Osteocyte (in vitro differentiated cells): ENCODE data around the gene IL18RAP. TPM values are rescaled to one million over a fixed set of nuclear protein-coding genes. Genes with fewer than 3 reads are reported as not detected.

Experiments
- DNase-seq: peaks from one replicate; pipeline ENCODE4 v3.0.0; 2021; ENCODE audit warnings: mixed read lengths; ENCODE audit not compliant: unreplicated experiment; ENCODE audit errors: extremely low spot score
- H3K27ac Mint-ChIP-seq: one replicate; pipeline ENCODE4 v1.8.0; 2021; ENCODE audit warnings: mild to moderate bottlenecking, mixed read lengths; ENCODE audit not compliant: unreplicated experiment
- H3K27me3 Mint-ChIP-seq: one replicate; pipeline ENCODE4 v1.8.0; 2021; ENCODE audit warnings: mixed read lengths; ENCODE audit not compliant: unreplicated experiment
- H3K36me3 Mint-ChIP-seq: one replicate; pipeline ENCODE4 v1.8.0; 2021; ENCODE audit warnings: mixed read lengths; ENCODE audit not compliant: unreplicated experiment
- H3K4me1 Mint-ChIP-seq: one replicate; pipeline ENCODE4 v1.8.0; 2021; ENCODE audit warnings: mixed read lengths; ENCODE audit not compliant: unreplicated experiment
- H3K4me3 Mint-ChIP-seq: one replicate; pipeline ENCODE4 v1.8.0; 2021; ENCODE audit warnings: mild to moderate bottlenecking, moderate library complexity, mixed read lengths; ENCODE audit not compliant: unreplicated experiment
- H3K9me3 Mint-ChIP-seq: one replicate; pipeline ENCODE4 v1.8.0; 2021; ENCODE audit warnings: mixed read lengths; ENCODE audit not compliant: unreplicated experiment
- CTCF ChIP-seq: fragments of 200-600 bp; sonication (generic); IDR thresholded peaks from 2 replicates; pipeline ENCODE4 v1.5.0; 2021; ENCODE audit warnings: antibody characterized with exemption, mild to moderate bottlenecking, moderate library complexity
- total RNA-seq: library from RNA; stranded (reverse); gene quantifications from 2 replicates; pipeline ENCODE4 v1.2.1, GENCODE V29; 2021

The IL18RAP gene
- total RNA-seq, 1 donor from 2014 or later = not detected

DNA sequence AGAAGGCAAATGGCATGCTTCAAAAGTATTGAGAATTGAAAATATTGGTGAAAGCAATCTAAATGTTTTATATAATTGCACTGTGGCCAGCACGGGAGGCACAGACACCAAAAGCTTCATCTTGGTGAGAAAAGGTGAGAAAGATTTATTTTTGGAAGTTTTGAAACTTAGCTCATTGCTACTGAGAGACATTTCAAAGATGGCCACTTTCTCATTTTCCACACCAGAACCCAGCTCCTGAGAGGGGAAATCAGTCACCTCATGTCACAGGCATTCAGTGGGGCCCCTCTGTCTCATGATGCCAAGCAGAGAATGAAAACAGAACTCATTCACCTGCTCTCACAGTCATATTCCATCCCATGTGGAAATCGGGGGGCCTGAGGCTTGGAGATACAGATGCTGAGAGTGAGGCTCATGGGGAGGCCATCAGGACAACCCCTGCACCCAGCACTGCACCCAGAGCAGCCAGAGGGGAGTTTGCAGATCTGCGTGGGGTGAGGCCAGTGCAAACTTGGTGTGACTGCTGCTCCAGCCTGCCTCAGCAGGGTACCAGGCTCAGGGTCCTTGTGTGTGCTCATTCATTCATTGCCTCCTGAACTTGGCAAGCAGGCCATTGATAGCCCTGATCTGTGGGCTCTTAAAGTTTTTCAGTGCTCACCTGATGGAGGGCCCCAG, 36.0 kb upstream of the IL18RAP start:
- H3K9me3 Mint-ChIP-seq = peaks cover 20% of the 10 kb centered on the region
- no peak overlapping the region for H3K27ac Mint-ChIP-seq
- H3K4me1 Mint-ChIP-seq = no peaks in the 10 kb centered on the region
- TF ChIP-seq CTCF = no peak
- H3K36me3 Mint-ChIP-seq = no peaks in the 10 kb centered on the region
- no peak overlapping the region for H3K4me3 Mint-ChIP-seq
- DNase-seq = no peak
- peaks cover 12% of the 10 kb centered on the region for H3K27me3 Mint-ChIP-seq

- peaks cover 16% of the 10 kb centered on the region for H3K27me3 Mint-ChIP-seq
- no peak for DNase-seq
- H3K4me3 Mint-ChIP-seq = no peak overlapping the region
- no peaks in the 10 kb centered on the region for H3K36me3 Mint-ChIP-seq
- no peak overlapping the region for H3K27ac Mint-ChIP-seq
- TF ChIP-seq CTCF = no peak
- H3K9me3 Mint-ChIP-seq = peaks cover 17% of the 10 kb centered on the region
- H3K4me1 Mint-ChIP-seq = no peaks in the 10 kb centered on the region
Observed at GRCh38 chr2:102387763-102388546, 35.0 kb upstream of the IL18RAP start.

DNA sequence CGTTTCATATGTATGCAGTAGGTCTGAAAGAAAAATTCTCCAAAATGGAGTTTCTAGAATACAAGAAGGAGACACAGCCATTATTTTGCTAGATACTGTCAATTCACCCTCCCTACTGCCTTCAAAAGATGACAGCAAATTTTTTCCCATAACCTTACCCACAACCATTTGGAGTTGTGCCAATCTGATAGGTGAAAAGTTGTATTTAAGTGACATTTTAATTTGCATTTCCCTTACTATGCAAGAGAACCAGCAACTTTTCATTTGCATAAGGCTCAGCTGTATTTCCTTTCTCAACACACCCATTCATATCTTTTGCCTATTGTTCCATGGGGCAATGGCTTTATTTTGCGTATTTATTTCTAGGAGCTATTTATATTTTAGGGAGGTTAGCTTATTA, 31.4 kb upstream of the IL18RAP start:
- TF ChIP-seq CTCF = no peak
- H3K27ac Mint-ChIP-seq = no peak overlapping the region
- H3K4me1 Mint-ChIP-seq = no peaks in the 10 kb centered on the region
- no peak overlapping the region for H3K4me3 Mint-ChIP-seq
- H3K27me3 Mint-ChIP-seq = peaks cover 27% of the 10 kb centered on the region
- no peaks in the 10 kb centered on the region for H3K36me3 Mint-ChIP-seq
- H3K9me3 Mint-ChIP-seq = no peaks in the 10 kb centered on the region
- no peak for DNase-seq

DNA sequence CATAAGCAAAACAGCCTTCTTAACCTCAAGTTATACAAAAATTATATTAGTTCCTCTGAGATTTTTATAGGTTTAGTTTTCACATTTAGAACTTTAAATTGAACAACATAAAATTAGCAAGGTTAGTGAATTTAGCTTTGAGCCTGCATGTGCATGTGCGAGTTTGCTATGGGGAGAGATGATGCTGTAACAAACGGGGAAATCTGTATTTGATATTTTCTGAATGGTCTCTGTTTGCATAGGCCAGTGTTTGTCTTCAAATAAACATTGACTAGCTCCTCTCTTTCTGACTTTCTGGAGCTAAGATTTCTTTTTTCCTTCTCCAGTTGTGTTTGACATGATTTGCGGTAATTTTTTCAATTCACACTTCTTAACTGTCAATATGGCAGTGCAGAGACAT, 30.9 kb upstream of the IL18RAP start:
- H3K27me3 Mint-ChIP-seq = peaks cover 30% of the 10 kb centered on the region
- H3K9me3 Mint-ChIP-seq = no peaks in the 10 kb centered on the region
- no peak overlapping the region for H3K27ac Mint-ChIP-seq
- no peaks in the 10 kb centered on the region for H3K36me3 Mint-ChIP-seq
- TF ChIP-seq CTCF = no peak
- H3K4me1 Mint-ChIP-seq = no peaks in the 10 kb centered on the region
- H3K4me3 Mint-ChIP-seq = no peak overlapping the region
- DNase-seq = no peak

GRCh38 chr2:102392942-102393341, 30.0 kb upstream of the IL18RAP start:
- Mint-ChIP-seq H3K27ac (no peak overlapping the region), H3K27me3 (peaks cover 31% of the 10 kb centered on the region), H3K36me3 (no peaks in the 10 kb centered on the region), H3K4me3 (no peak overlapping the region), H3K4me1 (no peaks in the 10 kb centered on the region), H3K9me3 (no peaks in the 10 kb centered on the region)
- TF ChIP-seq CTCF = no peak
- no peak for DNase-seq
